ENCODE results near the gene SUCNR1. TPM values are rescaled to one million over a fixed set of nuclear protein-coding genes. Genes with fewer than 3 reads are reported as not detected.
"Not testable (repeated sequence)": the region's sequence is repeated elsewhere in the genome, so short reads cannot be mapped to it uniquely, and the experiment has no call there.

Gene SUCNR1, protein sequence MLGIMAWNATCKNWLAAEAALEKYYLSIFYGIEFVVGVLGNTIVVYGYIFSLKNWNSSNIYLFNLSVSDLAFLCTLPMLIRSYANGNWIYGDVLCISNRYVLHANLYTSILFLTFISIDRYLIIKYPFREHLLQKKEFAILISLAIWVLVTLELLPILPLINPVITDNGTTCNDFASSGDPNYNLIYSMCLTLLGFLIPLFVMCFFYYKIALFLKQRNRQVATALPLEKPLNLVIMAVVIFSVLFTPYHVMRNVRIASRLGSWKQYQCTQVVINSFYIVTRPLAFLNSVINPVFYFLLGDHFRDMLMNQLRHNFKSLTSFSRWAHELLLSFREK
- 0.41 and 0.61 TPM in 2 replicates for total RNA-seq (2014; rRNA removed; shearing (Covaris generic))

GRCh38 chr3:151873398-151873797 is at the start of gene SUCNR1:
Gene SUCNR1 (plus strand): TSS chr3:151873643. CDS start chr3:151879893, 6,250 bp downstream.
- H3K27ac ChIP-seq: peak within 1 kb of the TSS; percentile 24

DNA sequence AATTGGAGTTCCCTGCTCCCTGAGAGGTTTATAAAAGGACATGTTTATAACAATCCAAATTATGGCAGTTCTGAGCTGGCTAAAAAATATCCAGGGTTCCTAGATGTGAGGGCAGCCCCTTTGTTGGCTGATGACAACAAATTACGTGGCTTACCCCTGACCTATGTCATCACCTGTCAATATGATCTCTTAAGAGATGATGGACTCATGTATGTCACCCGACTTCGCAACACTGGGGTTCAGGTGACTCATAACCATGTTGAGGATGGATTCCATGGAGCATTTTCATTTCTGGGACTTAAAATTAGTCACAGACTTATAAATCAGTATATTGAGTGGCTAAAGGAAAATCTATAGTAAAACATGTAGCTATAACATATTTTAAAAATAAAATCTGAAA is 45.6 kb upstream of the SUCNR1 start:
- Histone ChIP-seq H3K27me3 (no peaks in the 10 kb centered on the region), H3K36me3 (no peaks in the 10 kb centered on the region), H3K27ac (no peak overlapping the region), H3K4me3 (no peak overlapping the region), H3K9me3 (replicated peaks) (no peaks in the 10 kb centered on the region), H3K4me1 (no peaks in the 10 kb centered on the region)
- no peak for DNase-seq

More at GRCh38 chr3:151873398-151873797, at the start of gene SUCNR1:
- Histone ChIP-seq H3K9me3 (replicated peaks) (no peaks in the 10 kb centered on the region), H3K4me3 (no peak within 1 kb of the TSS), H3K36me3 (no peaks in the 10 kb centered on the region), H3K27me3 (no peaks in the 10 kb centered on the region), H3K4me1 (peaks cover 14% of the 10 kb centered on the region)
- peak; percentile 53 to 72 for DNase-seq

DNA sequence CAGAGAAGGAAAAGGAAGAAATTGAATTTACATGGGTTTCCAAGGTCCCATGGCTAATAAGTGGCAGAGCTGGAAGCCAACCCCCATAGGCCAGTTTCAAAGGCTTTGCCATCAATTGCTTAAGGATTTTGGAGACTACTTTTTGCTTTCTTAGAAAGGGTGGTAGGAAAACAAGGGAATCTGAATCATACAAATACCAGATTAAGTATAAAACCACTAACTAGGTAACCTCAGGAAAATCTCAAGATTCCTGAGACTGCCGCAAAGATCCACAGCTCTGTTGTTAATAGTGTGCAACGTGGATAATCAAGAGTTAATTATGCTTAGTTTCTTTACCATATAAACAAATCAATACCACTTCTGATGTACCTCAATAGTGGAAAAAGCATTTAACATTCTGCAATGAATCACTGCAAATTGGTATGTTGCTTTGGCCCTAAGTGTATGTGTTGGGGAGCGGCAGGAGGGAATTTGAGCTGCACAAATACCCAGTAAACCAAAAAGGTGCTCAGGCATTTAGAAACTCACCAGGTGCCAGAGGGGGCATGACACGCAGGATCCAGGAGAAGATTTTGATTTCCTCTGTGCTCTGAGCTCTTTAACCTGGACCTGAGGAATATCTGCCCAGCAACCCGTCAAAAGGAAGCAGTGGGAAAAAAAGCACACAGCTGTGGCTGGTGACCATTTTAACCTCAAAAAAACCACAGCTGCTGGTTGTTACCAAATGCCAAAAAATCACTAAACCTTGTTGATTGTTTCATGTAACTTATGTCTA is 37.5 kb upstream of the SUCNR1 start:
- Histone ChIP-seq H3K27ac (no peak overlapping the region), H3K4me3 (no peak overlapping the region), H3K27me3 (no peaks in the 10 kb centered on the region), H3K9me3 (replicated peaks) (no peaks in the 10 kb centered on the region), H3K36me3 (no peaks in the 10 kb centered on the region), H3K4me1 (peaks cover 21% of the 10 kb centered on the region)
- peak; percentile 44 to 68 for DNase-seq

DNA sequence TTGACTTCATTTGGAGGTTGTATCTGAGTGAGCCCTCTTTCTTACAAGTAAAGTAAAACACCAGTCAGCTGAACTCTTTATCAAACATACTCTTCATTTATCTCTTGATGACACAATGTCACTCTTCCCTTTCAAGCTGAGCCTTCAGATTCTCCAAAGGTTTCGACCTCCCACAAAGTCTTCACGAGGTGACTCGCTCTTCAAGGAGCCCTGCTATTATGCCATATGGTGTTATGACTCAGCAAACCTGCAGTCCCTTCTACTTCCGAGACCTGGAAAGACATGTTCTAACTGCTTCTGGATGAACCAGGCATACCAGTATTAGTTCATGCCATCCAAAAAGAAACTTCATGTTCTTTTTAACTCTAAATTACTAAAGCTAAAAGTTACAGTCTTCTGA is 36.4 kb upstream of the SUCNR1 start:
- H3K36me3 ChIP-seq: no peaks in the 10 kb centered on the region
- DNase-seq: peak; percentile 18 to 50
- no peak overlapping the region for H3K4me3 ChIP-seq
- peak overlapping the region; percentile 38 for H3K27ac ChIP-seq
- no peaks in the 10 kb centered on the region for H3K9me3 ChIP-seq (replicated peaks)
- H3K4me1 ChIP-seq: peaks cover 21% of the 10 kb centered on the region
- H3K27me3 ChIP-seq: no peaks in the 10 kb centered on the region

GRCh38 chr3:151838574-151839312 is 34.7 kb upstream of the SUCNR1 start:
- Histone ChIP-seq H3K4me3 (no peak overlapping the region), H3K36me3 (no peaks in the 10 kb centered on the region), H3K27me3 (no peaks in the 10 kb centered on the region), H3K4me1 (peaks cover 27% of the 10 kb centered on the region), H3K9me3 (replicated peaks) (no peaks in the 10 kb centered on the region), H3K27ac (no peak overlapping the region)
- DNase-seq: peak; percentile 13 to 62

GRCh38 chr3:151839313-151839631 is 34.2 kb upstream of the SUCNR1 start:
- H3K4me1 ChIP-seq: peaks cover 28% of the 10 kb centered on the region
- H3K9me3 ChIP-seq (replicated peaks): no peaks in the 10 kb centered on the region
- DNase-seq: no peak
- no peaks in the 10 kb centered on the region for H3K36me3 ChIP-seq
- no peak overlapping the region for H3K4me3 ChIP-seq
- H3K27me3 ChIP-seq: no peaks in the 10 kb centered on the region
- no peak overlapping the region for H3K27ac ChIP-seq

DNA sequence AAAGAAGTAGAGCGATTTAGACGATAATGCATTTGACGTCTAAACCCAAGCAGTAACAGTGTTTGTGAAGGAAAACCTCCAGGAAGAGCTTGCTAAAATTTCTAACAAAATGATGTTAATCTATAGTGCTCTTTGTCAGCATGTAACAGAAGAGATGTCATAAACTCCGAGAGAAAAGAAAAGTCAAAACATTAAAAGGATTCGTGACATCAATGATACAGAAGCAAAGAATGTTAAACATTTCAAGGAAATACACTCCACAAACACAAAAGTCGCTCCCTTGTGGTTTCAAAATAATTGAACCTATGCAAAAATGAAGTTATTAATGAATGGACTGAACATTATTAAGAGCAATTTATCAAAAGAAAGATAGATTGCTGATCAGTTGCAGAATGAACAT is 31.6 kb upstream of the SUCNR1 start:
- Histone ChIP-seq H3K36me3 (no peaks in the 10 kb centered on the region), H3K27me3 (no peaks in the 10 kb centered on the region), H3K27ac (no peak overlapping the region), H3K4me3 (no peak overlapping the region), H3K9me3 (replicated peaks) (no peaks in the 10 kb centered on the region), H3K4me1 (peaks cover 16% of the 10 kb centered on the region)
- DNase-seq: no peak

DNA sequence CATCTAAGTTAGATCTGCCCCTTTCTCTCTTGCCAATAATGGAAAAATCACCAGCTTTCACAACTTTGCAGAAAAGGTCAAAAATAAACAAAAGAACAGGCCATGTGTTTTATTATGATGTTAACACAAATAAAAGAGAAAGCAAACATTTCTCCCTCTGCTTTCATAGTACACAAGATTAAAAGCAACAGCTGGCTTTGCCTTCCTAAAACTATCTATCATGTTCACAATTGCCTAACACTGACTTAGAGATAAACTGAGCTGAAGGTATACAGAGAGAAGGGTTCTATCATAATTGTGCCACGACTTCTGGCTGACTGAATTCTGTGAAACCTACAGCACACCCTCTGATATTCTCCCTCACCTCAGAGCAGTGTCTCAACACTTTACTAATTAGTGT is 30.2 kb upstream of the SUCNR1 start:
- Histone ChIP-seq H3K4me1 (peaks cover 7% of the 10 kb centered on the region; the same call in 1 of the 2 replicates), H3K27me3 (no peaks in the 10 kb centered on the region), H3K4me3 (no peak overlapping the region), H3K9me3 (replicated peaks) (no peaks in the 10 kb centered on the region), H3K36me3 (no peaks in the 10 kb centered on the region), H3K27ac (peak overlapping the region; percentile 24)
- peak in 1 of 2 experiments; percentile 56 for DNase-seq

DNA sequence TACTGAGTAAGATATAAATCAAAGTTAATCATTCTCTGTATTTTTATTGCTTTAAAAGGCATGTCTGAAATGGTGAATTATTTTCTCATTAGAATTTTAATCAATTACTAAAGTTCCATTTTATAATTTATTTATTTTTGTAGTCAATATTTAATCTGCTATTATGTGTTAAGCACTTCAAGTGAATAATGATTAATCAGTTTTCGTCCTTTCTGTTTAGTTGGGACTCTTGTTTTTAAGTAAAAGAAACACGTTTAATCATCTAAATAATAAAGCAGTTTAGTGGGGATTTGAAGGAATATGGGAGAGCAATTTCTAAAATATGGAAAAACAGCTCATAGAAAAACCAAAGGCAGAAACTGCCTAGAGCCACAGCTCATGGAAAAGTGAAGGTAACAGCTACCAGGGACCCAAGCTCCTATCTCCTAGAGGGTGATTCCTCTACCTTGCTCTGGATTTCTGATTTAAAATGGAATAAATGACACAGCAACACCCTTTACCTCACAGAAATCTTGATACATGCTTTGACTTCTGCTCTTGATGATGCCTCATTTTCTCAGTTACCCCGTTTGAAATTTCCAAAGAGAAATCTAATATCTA is 28.0 kb upstream of the SUCNR1 start:
- H3K9me3 ChIP-seq (replicated peaks): no peaks in the 10 kb centered on the region

DNA sequence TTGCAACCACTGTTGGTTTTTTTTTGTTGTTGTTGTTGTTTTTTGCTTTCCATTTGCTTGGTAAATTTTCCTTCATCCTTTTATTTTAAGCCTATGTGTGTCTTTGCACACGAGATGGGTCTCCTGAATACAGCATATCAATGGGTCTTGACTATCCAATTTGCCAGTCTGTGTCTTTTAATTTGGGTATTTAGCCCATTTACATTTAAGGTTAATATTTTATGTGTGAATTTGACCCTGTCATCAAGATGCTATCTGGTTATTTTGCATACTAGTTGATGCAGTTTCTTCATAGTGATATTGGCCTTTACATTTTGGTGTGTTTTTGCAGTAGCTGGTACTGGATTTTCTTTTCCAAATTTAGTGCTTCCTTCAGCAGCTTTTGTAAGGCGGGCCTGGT is 23.4 kb upstream of the SUCNR1 start:
- not testable (repeated sequence) for DNase-seq; H3K36me3 ChIP-seq; H3K27me3 ChIP-seq; H3K9me3 ChIP-seq (replicated peaks); H3K27ac ChIP-seq; H3K4me3 ChIP-seq; H3K4me1 ChIP-seq

More for the DNA sequence above, 28.0 kb upstream of the SUCNR1 start:
- no peaks in the 10 kb centered on the region for H3K36me3 ChIP-seq
- no peak overlapping the region for H3K27ac ChIP-seq
- H3K4me3 ChIP-seq: no peak overlapping the region
- peaks cover 7% of the 10 kb centered on the region; the same call in 1 of the 2 replicates for H3K4me1 ChIP-seq
- no peak for DNase-seq
- no peaks in the 10 kb centered on the region for H3K27me3 ChIP-seq

GRCh38 chr3:151852074-151852811 is 21.2 kb upstream of the SUCNR1 start:
- Histone ChIP-seq H3K9me3 (replicated peaks) (no peaks in the 10 kb centered on the region), H3K4me3 (no peak overlapping the region), H3K36me3 (no peaks in the 10 kb centered on the region), H3K27me3 (no peaks in the 10 kb centered on the region), H3K4me1 (peaks cover 3% of the 10 kb centered on the region; the same call in 1 of the 2 replicates), H3K27ac (no peak overlapping the region)
- DNase-seq: peak; percentile 60 to 73

DNA sequence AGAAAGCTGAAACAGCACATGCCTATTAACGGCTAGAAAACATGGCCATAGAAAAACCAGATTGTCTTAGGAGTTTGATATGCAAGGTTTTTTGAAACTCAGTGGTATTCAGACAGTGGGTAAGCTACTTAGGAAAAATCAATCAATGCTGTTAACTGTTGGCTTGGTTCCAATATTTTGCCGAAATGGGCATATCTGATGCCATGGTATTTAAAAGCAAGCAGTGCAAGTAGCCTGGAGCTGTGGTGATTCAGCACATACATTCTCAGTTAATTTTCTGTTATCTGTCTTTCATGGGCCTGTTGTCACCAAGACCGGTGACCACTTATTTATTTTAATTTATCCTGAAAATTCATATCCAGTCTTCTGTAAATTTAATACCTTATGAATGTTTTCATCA is 17.3 kb upstream of the SUCNR1 start:
- Histone ChIP-seq H3K36me3 (no peaks in the 10 kb centered on the region), H3K4me1 (peaks cover 3% of the 10 kb centered on the region; the same call in 1 of the 2 replicates), H3K4me3 (no peak overlapping the region), H3K27me3 (no peaks in the 10 kb centered on the region), H3K27ac (no peak overlapping the region), H3K9me3 (replicated peaks) (no peaks in the 10 kb centered on the region)
- no peak for DNase-seq

GRCh38 chr3:151856641-151857040 is 16.8 kb upstream of the SUCNR1 start:
- peaks cover 3% of the 10 kb centered on the region; the same call in 1 of the 2 replicates for H3K4me1 ChIP-seq
- no peak overlapping the region for H3K4me3 ChIP-seq
- DNase-seq: no peak
- no peaks in the 10 kb centered on the region for H3K9me3 ChIP-seq (replicated peaks)
- H3K36me3 ChIP-seq: no peaks in the 10 kb centered on the region
- H3K27me3 ChIP-seq: no peaks in the 10 kb centered on the region
- no peak overlapping the region for H3K27ac ChIP-seq

GRCh38 chr3:151859233-151859673 is 14.2 kb upstream of the SUCNR1 start:
- H3K27ac ChIP-seq: no peak overlapping the region
- H3K4me1 ChIP-seq: peaks cover under 1% of the 10 kb centered on the region; the same call in 1 of the 2 replicates
- H3K4me3 ChIP-seq: no peak overlapping the region
- H3K36me3 ChIP-seq: no peaks in the 10 kb centered on the region
- H3K27me3 ChIP-seq: no peaks in the 10 kb centered on the region
- DNase-seq: no peak
- no peaks in the 10 kb centered on the region for H3K9me3 ChIP-seq (replicated peaks)
